Fibroblast of lung (primary cell): Measurements from ENCODE around the gene UHRF2.

ENCODE experiments used
- EZH2 ChIP-seq: IDR thresholded peaks from 2 replicates; pipeline ENCODE4 v1.5.1; 2012; ENCODE audit warnings: low read length, control low read depth, mild to moderate bottlenecking; ENCODE audit errors: missing control alignments
- TF ChIP-seq, protein P1 (sequence below), 2 donors: IDR thresholded peaks in 1 of 2; conservative IDR thresholded peaks in 1 of 2; 1 replicate in 1 of 2; 2 replicates in 1 of 2; pipeline ENCODE4 v1.5.1; 2011 to 2012; ENCODE audit warnings: low read length in 2 of 2, control low read depth in 1 of 2, inconsistent platforms in 1 of 2, low read depth in 1 of 2, mild to moderate bottlenecking in 1 of 2

DNA sequence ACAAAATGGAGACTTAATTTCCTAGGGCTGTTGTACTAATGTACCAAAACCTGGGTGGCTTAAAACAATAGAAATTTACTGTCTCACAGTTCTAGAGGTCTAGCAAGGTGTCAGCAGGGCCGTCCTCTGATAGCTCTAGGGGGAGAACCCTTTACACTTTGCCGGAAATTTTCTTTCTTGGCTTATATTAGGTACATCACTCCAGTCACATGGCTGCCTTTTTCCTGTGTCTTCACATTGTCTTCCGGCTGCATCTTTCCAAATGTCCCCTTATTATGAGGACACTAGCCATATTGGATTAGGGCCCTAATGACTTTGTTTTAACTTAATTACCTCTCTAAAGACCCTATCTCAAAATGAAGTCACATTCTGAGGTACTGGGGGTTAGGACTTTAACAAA is 5.8 kb downstream of the UHRF2 start:
- no peak for TF ChIP-seq EZH2
- TF ChIP-seq, protein P1, sequence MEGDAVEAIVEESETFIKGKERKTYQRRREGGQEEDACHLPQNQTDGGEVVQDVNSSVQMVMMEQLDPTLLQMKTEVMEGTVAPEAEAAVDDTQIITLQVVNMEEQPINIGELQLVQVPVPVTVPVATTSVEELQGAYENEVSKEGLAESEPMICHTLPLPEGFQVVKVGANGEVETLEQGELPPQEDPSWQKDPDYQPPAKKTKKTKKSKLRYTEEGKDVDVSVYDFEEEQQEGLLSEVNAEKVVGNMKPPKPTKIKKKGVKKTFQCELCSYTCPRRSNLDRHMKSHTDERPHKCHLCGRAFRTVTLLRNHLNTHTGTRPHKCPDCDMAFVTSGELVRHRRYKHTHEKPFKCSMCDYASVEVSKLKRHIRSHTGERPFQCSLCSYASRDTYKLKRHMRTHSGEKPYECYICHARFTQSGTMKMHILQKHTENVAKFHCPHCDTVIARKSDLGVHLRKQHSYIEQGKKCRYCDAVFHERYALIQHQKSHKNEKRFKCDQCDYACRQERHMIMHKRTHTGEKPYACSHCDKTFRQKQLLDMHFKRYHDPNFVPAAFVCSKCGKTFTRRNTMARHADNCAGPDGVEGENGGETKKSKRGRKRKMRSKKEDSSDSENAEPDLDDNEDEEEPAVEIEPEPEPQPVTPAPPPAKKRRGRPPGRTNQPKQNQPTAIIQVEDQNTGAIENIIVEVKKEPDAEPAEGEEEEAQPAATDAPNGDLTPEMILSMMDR (conservative IDR thresholded peaks at IDR 0.05 in 1 of 2, IDR thresholded peaks at IDR 0.05 in 1 of 2; ENCODE audit: low read depth in 1 of 2, low read length in 2 of 2): no peak
